Measurements from ENCODE around the gene IL1RAPL2. TPM values are rescaled to one million over a fixed set of nuclear protein-coding genes. Genes with fewer than 3 reads are reported as not detected.
A peak's percentile ranks its signal among the peaks of the same experiment; 100 is the strongest.

IL1RAPL2 gene
- total RNA-seq, 1 donor from 2014 or later = not detected

- Histone ChIP-seq H3K36me3 (ENCODE audit: control insufficient read depth, insufficient read depth, low read length) (no peaks in the 10 kb centered on the region), H3K27me3 (ENCODE audit: control insufficient read depth, insufficient read depth, low read length) (peaks cover 18% of the 10 kb centered on the region), H3K4me3 (ENCODE audit: low read depth, low read length) (no peak overlapping the region)
- no peak for FAIRE-seq
- TF ChIP-seq CTCF (IDR thresholded peaks at IDR 0.05; ENCODE audit: insufficient read depth, low read length, severe bottlenecking) = no peak
- DNase-seq (ENCODE audit: low read depth) = no peak
These were observed 887 bp upstream of the IL1RAPL2 start for GRCh38 chrX:104564921-104565703.

- TF ChIP-seq CTCF (IDR thresholded peaks at IDR 0.05; ENCODE audit: insufficient read depth, low read length, severe bottlenecking) = no peak
- no peaks in the 10 kb centered on the region for H3K36me3 ChIP-seq (ENCODE audit: control insufficient read depth, insufficient read depth, low read length)
- DNase-seq (ENCODE audit: low read depth) (no peak), FAIRE-seq (no peak)
- H3K27me3 ChIP-seq (ENCODE audit: control insufficient read depth, insufficient read depth, low read length) = peaks cover 18% of the 10 kb centered on the region
- H3K4me3 ChIP-seq (ENCODE audit: low read depth, low read length) = no peak overlapping the region
These were observed 892 bp downstream of the IL1RAPL2 start for GRCh38 chrX:104566681-104567501.

- no peak for DNase-seq (ENCODE audit: low read depth)
- Histone ChIP-seq H3K36me3 (ENCODE audit: control insufficient read depth, insufficient read depth, low read length) (no peaks in the 10 kb centered on the region), H3K4me3 (ENCODE audit: low read depth, low read length) (no peak overlapping the region), H3K27me3 (ENCODE audit: control insufficient read depth, insufficient read depth, low read length) (peaks cover 18% of the 10 kb centered on the region)
- no peak for TF ChIP-seq CTCF (IDR thresholded peaks at IDR 0.05; ENCODE audit: insufficient read depth, low read length, severe bottlenecking)
- FAIRE-seq = no peak
These were observed 1.5 kb downstream of the IL1RAPL2 start for GRCh38 chrX:104567506-104567905.

GRCh38 chrX:104568304-104568915, 2.4 kb downstream of the IL1RAPL2 start:
- H3K4me3 ChIP-seq (ENCODE audit: low read depth, low read length) = no peak overlapping the region
- H3K27me3 ChIP-seq (ENCODE audit: control insufficient read depth, insufficient read depth, low read length) = peaks cover 18% of the 10 kb centered on the region
- H3K36me3 ChIP-seq (ENCODE audit: control insufficient read depth, insufficient read depth, low read length) = no peaks in the 10 kb centered on the region
- TF ChIP-seq CTCF (IDR thresholded peaks at IDR 0.05; ENCODE audit: insufficient read depth, low read length, severe bottlenecking) = no peak
- no peak for DNase-seq (ENCODE audit: low read depth)
- FAIRE-seq = no peak

GRCh38 chrX:104618106-104618895, 52.3 kb downstream of the IL1RAPL2 start:
- H3K36me3 ChIP-seq (ENCODE audit: control insufficient read depth, insufficient read depth, low read length) = no peaks in the 10 kb centered on the region
- TF ChIP-seq CTCF (IDR thresholded peaks at IDR 0.05; ENCODE audit: insufficient read depth, low read length, severe bottlenecking) = no peak
- DNase-seq (ENCODE audit: low read depth) (peak; percentile 76), FAIRE-seq (no peak)
- H3K4me3 ChIP-seq (ENCODE audit: low read depth, low read length) = no peak overlapping the region
- no peaks in the 10 kb centered on the region for H3K27me3 ChIP-seq (ENCODE audit: control insufficient read depth, insufficient read depth, low read length)
